GM19239 (cell line): ENCODE data around the gene TNFSF15.
A peak's percentile ranks its signal among the peaks of the same experiment; 100 is the strongest.

Experiments
- DNase-seq: peaks from one replicate; pipeline ENCODE4 v3.0.0; 2011; ENCODE audit warnings: low spot score; ENCODE audit not compliant: insufficient read length
- FAIRE-seq: peaks from 2 replicates; lab custom pipeline; 2011; peaks lifted over from hg19 to GRCh38; lab: Jason Lieb, UNC

The TNFSF15 gene

GRCh38 chr9:114826431-114826830, 20.6 kb upstream of the TNFSF15 start:
- DNase-seq: no peak
- FAIRE-seq: no peak

GRCh38 chr9:114825126-114825795, 19.4 kb upstream of the TNFSF15 start:
- DNase-seq (no peak), FAIRE-seq (no peak)

GRCh38 chr9:114824110-114824509, 18.3 kb upstream of the TNFSF15 start:
- DNase-seq (no peak), FAIRE-seq (no peak)

GRCh38 chr9:114823441-114823840, 17.6 kb upstream of the TNFSF15 start:
- no peak for DNase-seq
- no peak for FAIRE-seq

GRCh38 chr9:114822708-114823107, 16.9 kb upstream of the TNFSF15 start:
- FAIRE-seq: peak; percentile 31

GRCh38 chr9:114820776-114821501, 15.1 kb upstream of the TNFSF15 start:
- DNase-seq: no peak
- no peak for FAIRE-seq

More at GRCh38 chr9:114822708-114823107, 16.9 kb upstream of the TNFSF15 start:
- no peak for DNase-seq

- FAIRE-seq: no peak
- no peak for DNase-seq
Measured at GRCh38 chr9:114818178-114818577, 12.3 kb upstream of the TNFSF15 start.

- DNase-seq (no peak), FAIRE-seq (no peak)
Measured at GRCh38 chr9:114813717-114814418, 8.0 kb upstream of the TNFSF15 start.

GRCh38 chr9:114811966-114812636, 6.3 kb upstream of the TNFSF15 start:
- FAIRE-seq (no peak), DNase-seq (no peak)

- no peak for FAIRE-seq
- DNase-seq: no peak
Measured at GRCh38 chr9:114811301-114811700, 5.5 kb upstream of the TNFSF15 start.

- DNase-seq: no peak
- no peak for FAIRE-seq
Measured at GRCh38 chr9:114810614-114811013, 4.8 kb upstream of the TNFSF15 start.

- FAIRE-seq: no peak
- DNase-seq: no peak
Measured at GRCh38 chr9:114806526-114806900, 674 bp upstream of the TNFSF15 start.

- FAIRE-seq (no peak), DNase-seq (no peak)
Measured at GRCh38 chr9:114804505-114804904, 1.3 kb downstream of the TNFSF15 start.

- DNase-seq: no peak
- no peak for FAIRE-seq
Measured at GRCh38 chr9:114803479-114804265, 2.2 kb downstream of the TNFSF15 start.

GRCh38 chr9:114799925-114800324, 5.9 kb downstream of the TNFSF15 start:
- no peak for FAIRE-seq
- no peak for DNase-seq

- DNase-seq: no peak
- FAIRE-seq: no peak
Measured at GRCh38 chr9:114799441-114799840, 6.4 kb downstream of the TNFSF15 start.

- FAIRE-seq: no peak
- DNase-seq: no peak
Measured at GRCh38 chr9:114798780-114799427, 6.9 kb downstream of the TNFSF15 start.

- FAIRE-seq: no peak
- DNase-seq: no peak
Measured at GRCh38 chr9:114798101-114798500, 7.7 kb downstream of the TNFSF15 start.

GRCh38 chr9:114792396-114792795, 13.4 kb downstream of the TNFSF15 start:
- DNase-seq: no peak
- no peak for FAIRE-seq
